ENCODE results near the gene KCNN4. TPM values are rescaled to one million over a fixed set of nuclear protein-coding genes. Genes with fewer than 3 reads are reported as not detected.

The KCNN4 gene
- polyA plus RNA-seq, 1 donor from 2014 or later = not detected

DNA sequence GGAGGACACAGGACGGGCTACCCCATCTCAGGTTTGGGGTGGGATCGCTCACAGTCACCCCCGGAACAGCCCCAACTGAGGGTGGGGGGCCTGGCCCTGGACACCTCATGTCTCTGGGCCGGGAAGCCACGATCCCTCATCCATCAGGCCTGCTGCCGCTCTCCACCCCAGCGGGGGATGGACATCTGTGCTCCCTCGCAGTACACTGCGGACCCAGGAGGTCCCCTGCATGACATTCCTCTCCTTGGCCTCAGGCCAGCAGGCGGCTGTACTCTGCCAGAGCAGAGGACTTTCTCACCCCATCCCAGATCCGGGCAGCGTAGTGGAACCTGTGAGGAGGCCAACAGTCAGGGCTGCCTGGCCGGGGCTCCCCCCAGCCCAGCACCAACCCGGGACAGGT lies 49.4 kb downstream of the KCNN4 start:
- Histone ChIP-seq H3K79me2 (replicated peaks; ENCODE audit: insufficient read depth, low read length) (no peaks in the 10 kb centered on the region), H3K27me3 (ENCODE audit: insufficient read depth, low read depth, low read length) (no peaks in the 10 kb centered on the region), H3K36me3 (ENCODE audit: insufficient read depth, low read length) (peaks cover 3% of the 10 kb centered on the region), H3K9me2 (ENCODE audit: insufficient read depth, low read length) (no peaks in the 10 kb centered on the region), H3K4me3 (ENCODE audit: low read length) (no peak overlapping the region), H3K4me2 (ENCODE audit: low read length) (no peak overlapping the region), H3K9me3 (ENCODE audit: low read length) (no peaks in the 10 kb centered on the region), H3K9ac (ENCODE audit: low read length) (no peak overlapping the region), H3K27ac (ENCODE audit: low read length) (no peak overlapping the region), H2AFZ (ENCODE audit: low read depth, low read length) (no peak overlapping the region), H3F3A (ENCODE audit: insufficient read depth, low read length, poor library complexity, severe bottlenecking) (no peaks in the 10 kb centered on the region), H4K20me1 (ENCODE audit: insufficient read depth) (no peaks in the 10 kb centered on the region)
- TF ChIP-seq MXI1 (conservative IDR thresholded peaks at IDR 0.05; ENCODE audit: poor library complexity, severe bottlenecking) (no peak), POLR2AphosphoS5 (IDR thresholded peaks at IDR 0.05) (no peak), EZH2 (IDR thresholded peaks at IDR 0.05; ENCODE audit: borderline replicate concordance, insufficient read depth, low read length, poor library complexity, severe bottlenecking) (no peak), RAD21 (conservative IDR thresholded peaks at IDR 0.05) (no peak), EP300 (conservative IDR thresholded peaks at IDR 0.05; ENCODE audit: poor library complexity, severe bottlenecking) (no peak), SMC3 (conservative IDR thresholded peaks at IDR 0.05; ENCODE audit: poor library complexity) (no peak), TAF1 (IDR thresholded peaks at IDR 0.05; ENCODE audit: low read depth) (no peak)
- TF ChIP-seq, protein P1, sequence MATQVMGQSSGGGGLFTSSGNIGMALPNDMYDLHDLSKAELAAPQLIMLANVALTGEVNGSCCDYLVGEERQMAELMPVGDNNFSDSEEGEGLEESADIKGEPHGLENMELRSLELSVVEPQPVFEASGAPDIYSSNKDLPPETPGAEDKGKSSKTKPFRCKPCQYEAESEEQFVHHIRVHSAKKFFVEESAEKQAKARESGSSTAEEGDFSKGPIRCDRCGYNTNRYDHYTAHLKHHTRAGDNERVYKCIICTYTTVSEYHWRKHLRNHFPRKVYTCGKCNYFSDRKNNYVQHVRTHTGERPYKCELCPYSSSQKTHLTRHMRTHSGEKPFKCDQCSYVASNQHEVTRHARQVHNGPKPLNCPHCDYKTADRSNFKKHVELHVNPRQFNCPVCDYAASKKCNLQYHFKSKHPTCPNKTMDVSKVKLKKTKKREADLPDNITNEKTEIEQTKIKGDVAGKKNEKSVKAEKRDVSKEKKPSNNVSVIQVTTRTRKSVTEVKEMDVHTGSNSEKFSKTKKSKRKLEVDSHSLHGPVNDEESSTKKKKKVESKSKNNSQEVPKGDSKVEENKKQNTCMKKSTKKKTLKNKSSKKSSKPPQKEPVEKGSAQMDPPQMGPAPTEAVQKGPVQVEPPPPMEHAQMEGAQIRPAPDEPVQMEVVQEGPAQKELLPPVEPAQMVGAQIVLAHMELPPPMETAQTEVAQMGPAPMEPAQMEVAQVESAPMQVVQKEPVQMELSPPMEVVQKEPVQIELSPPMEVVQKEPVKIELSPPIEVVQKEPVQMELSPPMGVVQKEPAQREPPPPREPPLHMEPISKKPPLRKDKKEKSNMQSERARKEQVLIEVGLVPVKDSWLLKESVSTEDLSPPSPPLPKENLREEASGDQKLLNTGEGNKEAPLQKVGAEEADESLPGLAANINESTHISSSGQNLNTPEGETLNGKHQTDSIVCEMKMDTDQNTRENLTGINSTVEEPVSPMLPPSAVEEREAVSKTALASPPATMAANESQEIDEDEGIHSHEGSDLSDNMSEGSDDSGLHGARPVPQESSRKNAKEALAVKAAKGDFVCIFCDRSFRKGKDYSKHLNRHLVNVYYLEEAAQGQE (IDR thresholded peaks at IDR 0.05; ENCODE audit: borderline replicate concordance) = no peak
- TF ChIP-seq, protein P2, sequence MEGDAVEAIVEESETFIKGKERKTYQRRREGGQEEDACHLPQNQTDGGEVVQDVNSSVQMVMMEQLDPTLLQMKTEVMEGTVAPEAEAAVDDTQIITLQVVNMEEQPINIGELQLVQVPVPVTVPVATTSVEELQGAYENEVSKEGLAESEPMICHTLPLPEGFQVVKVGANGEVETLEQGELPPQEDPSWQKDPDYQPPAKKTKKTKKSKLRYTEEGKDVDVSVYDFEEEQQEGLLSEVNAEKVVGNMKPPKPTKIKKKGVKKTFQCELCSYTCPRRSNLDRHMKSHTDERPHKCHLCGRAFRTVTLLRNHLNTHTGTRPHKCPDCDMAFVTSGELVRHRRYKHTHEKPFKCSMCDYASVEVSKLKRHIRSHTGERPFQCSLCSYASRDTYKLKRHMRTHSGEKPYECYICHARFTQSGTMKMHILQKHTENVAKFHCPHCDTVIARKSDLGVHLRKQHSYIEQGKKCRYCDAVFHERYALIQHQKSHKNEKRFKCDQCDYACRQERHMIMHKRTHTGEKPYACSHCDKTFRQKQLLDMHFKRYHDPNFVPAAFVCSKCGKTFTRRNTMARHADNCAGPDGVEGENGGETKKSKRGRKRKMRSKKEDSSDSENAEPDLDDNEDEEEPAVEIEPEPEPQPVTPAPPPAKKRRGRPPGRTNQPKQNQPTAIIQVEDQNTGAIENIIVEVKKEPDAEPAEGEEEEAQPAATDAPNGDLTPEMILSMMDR (IDR thresholded peaks at IDR 0.05; ENCODE audit: poor library complexity, severe bottlenecking) = no peak

DNA sequence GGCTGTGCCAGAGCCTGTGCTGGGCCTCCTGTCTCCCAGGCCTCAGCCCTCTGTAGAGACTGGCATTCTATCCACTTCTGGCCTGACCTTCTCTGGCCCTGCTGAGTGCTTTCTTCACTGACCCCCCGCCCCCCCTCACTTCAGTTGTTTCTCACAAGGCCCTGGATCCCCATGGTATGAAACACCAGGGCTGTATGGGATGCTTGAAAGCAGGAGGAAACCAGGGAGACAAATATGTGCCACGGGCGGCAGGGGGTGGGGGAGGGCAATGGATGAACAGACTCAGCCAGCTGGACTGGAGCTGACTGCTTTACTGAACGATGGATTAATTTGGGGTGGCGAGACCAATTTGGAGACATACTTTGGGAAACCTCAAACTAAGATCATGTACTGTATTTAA lies 50.9 kb downstream of the KCNN4 start:
- no peak overlapping the region for H3K27ac ChIP-seq (ENCODE audit: low read length)
- no peaks in the 10 kb centered on the region for H3K27me3 ChIP-seq (ENCODE audit: insufficient read depth, low read depth, low read length)
- H3K9me2 ChIP-seq (ENCODE audit: insufficient read depth, low read length) = no peaks in the 10 kb centered on the region
- H3K9ac ChIP-seq (ENCODE audit: low read length) = no peak overlapping the region
- no peak overlapping the region for H3K4me3 ChIP-seq (ENCODE audit: low read length)
- TF ChIP-seq, protein P2 (IDR thresholded peaks at IDR 0.05; ENCODE audit: poor library complexity, severe bottlenecking) = no peak
- no peak for TF ChIP-seq RAD21 (conservative IDR thresholded peaks at IDR 0.05)
- TF ChIP-seq, protein P1 (IDR thresholded peaks at IDR 0.05; ENCODE audit: borderline replicate concordance) = no peak
- TF ChIP-seq SMC3 (conservative IDR thresholded peaks at IDR 0.05; ENCODE audit: poor library complexity) = no peak
- no peaks in the 10 kb centered on the region for H3K79me2 ChIP-seq (replicated peaks; ENCODE audit: insufficient read depth, low read length)
- H3K4me2 ChIP-seq (ENCODE audit: low read length) = no peak overlapping the region
- no peaks in the 10 kb centered on the region for H4K20me1 ChIP-seq (ENCODE audit: insufficient read depth)
- no peak overlapping the region for H2AFZ ChIP-seq (ENCODE audit: low read depth, low read length)
- no peaks in the 10 kb centered on the region for H3F3A ChIP-seq (ENCODE audit: insufficient read depth, low read length, poor library complexity, severe bottlenecking)
- no peaks in the 10 kb centered on the region for H3K9me3 ChIP-seq (ENCODE audit: low read length)
- H3K36me3 ChIP-seq (ENCODE audit: insufficient read depth, low read length) = no peaks in the 10 kb centered on the region

Data from neural cell (in vitro differentiated cells).